Retinal pigment epithelial cell (primary cell): ENCODE data around the gene DCAF17.
"Not testable (repeated sequence)": the region's sequence is repeated elsewhere in the genome, so short reads cannot be mapped to it uniquely, and the experiment has no call there.

ENCODE experiments used
- DNase-seq: peaks from one replicate; pipeline ENCODE4 v3.0.0-alpha.2; 2010; ENCODE audit warnings: low read depth
- H3K4me3 ChIP-seq: 2 replicates; pipeline ENCODE4 v1.5.1; 2011; ENCODE audit warnings: mild to moderate bottlenecking, low read length, control low read depth, moderate library complexity
- CTCF ChIP-seq: conservative IDR thresholded peaks from 2 replicates; pipeline ENCODE4 v1.5.1; 2011; ENCODE audit warnings: low read depth, low read length, control low read depth, inconsistent platforms

DCAF17 gene

GRCh38 chr2:171410101-171410500 is 23.9 kb upstream of the DCAF17 start:
- no peak overlapping the region for H3K4me3 ChIP-seq

GRCh38 chr2:171410624-171411023 is 23.4 kb upstream of the DCAF17 start:
- no peak for TF ChIP-seq CTCF
- no peak for DNase-seq
- no peak overlapping the region for H3K4me3 ChIP-seq

More at GRCh38 chr2:171410101-171410500, 23.9 kb upstream of the DCAF17 start:
- no peak for TF ChIP-seq CTCF
- DNase-seq, result no peak

GRCh38 chr2:171411214-171411613 is 22.8 kb upstream of the DCAF17 start:
- no peak for DNase-seq
- H3K4me3 ChIP-seq, result no peak overlapping the region
- TF ChIP-seq CTCF, result no peak

DNA sequence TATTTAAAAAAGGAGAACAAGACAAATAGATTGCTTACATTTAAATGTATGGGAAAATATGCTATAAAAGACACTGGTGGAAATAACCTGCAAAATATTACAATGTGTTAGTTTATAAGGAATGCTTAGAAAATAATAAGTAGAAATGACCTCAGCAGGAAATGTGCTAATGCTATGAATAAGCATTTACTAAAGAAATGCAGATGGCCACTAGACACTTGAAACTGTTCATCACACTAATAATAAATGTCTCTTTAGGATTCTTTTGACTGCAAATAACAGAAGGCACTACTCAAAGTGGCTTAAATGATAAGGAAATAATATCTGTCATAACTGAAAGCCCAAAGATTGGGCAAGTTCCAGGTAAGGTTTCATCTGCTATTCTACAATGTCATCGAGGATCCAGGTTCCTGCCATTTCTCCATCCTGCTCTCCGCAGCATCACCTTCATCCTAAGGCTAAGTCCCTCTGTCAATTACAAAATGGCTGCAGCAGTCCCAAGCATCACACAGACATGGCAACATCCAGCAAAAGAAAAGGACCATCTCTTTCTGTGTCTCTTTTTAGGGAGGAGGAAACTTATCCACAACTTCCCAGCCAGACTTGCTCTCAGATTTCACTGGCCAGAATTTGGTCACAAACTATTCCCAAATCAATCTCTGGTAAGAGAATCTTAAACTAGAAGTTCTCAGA is 22.1 kb upstream of the DCAF17 start:
- TF ChIP-seq CTCF, result no peak
- no peak for DNase-seq

GRCh38 chr2:171412571-171413175 is 21.4 kb upstream of the DCAF17 start:
- TF ChIP-seq CTCF, result no peak

More for the DNA sequence above, 22.1 kb upstream of the DCAF17 start:
- no peak overlapping the region for H3K4me3 ChIP-seq

DNA sequence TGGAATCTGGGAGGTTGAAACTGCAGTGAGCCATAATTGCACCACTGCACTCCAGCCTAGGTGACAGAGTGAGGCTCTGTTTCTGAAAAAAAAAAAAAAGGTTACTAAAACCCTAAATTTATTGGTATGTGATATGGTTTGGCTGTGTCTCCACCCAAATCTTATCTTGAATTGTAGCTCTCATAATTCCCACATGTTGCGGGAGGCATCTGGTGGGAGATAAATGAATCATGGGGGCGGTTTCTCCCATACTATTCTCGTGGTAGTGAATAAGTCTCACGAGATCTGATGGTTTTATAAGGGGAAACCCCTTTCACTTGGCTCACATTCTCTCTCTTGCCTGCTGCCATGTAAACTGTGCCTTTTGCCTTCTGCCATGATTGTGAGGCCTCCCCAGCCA is 19.4 kb upstream of the DCAF17 start:
- not testable (repeated sequence) for DNase-seq, H3K4me3 ChIP-seq

More at GRCh38 chr2:171412571-171413175, 21.4 kb upstream of the DCAF17 start:
- H3K4me3 ChIP-seq, result no peak overlapping the region
- DNase-seq, result no peak

DNA sequence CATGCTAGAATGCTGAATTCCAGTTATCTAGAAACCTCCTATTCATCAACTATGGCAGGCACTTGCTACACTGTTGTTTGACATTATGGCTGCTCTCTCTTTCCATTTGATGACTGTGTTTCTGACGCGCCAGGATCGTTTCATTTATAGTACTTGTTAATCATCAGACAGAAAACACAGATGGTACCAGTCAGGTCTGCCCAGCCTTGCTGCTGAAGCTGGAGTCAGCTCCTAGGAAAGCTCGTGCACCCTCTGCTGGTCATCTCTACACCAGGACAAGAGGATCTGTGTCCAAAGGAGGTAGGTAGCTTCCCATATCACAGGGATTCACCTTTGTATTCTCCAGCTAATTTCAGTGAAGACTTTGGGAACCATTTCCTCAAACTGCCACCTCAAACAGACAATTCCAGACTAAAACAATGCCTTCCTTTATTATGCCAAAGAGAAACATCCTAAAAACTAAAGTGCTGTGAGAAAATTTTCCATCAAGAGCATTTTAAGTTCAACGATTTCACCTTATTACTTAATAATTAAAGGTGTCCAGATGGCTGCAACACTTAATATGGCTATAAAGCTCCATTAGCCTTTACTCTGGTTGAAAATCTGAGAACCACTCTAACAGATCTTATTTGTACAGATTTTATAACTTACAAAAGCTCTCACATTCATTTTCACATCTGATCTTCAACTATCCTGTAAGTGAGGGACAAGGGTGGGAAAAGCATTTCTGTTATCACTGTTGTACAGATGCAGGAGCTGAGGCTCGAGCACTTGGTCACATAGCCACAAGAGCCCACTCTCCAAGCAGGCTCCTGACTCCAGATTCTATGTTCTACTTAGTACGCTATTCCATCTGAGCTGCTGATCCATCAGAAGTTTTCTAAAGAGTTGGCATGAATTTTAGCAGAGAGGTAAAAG is 17.8 kb upstream of the DCAF17 start:
- DNase-seq, result peak; percentile 81
- TF ChIP-seq CTCF, result peak; percentile 97
- H3K4me3 ChIP-seq, result no peak overlapping the region
